GM12874 (cell line): Measurements from ENCODE around the gene CD164.

Experiments used
- CTCF ChIP-seq: IDR thresholded peaks from 2 replicates; pipeline ENCODE4 v1.5.1; 2011; ENCODE audit warnings: low read depth, mild to moderate bottlenecking, control low read depth, low read length, moderate library complexity; ENCODE audit not compliant: insufficient read depth

CD164 gene

GRCh38 chr6:109381747-109382575, at the start of gene CD164:
Gene CD164 (minus strand): TSS chr6:109382467. CDS start chr6:109382378, 89 bp downstream.
- TF ChIP-seq CTCF = no peak

- TF ChIP-seq CTCF = no peak
These were observed 47.2 kb upstream of the CD164 start for GRCh38 chr6:109429496-109429895.

- no peak for TF ChIP-seq CTCF
These were observed 46.7 kb upstream of the CD164 start for GRCh38 chr6:109428889-109429477.

DNA sequence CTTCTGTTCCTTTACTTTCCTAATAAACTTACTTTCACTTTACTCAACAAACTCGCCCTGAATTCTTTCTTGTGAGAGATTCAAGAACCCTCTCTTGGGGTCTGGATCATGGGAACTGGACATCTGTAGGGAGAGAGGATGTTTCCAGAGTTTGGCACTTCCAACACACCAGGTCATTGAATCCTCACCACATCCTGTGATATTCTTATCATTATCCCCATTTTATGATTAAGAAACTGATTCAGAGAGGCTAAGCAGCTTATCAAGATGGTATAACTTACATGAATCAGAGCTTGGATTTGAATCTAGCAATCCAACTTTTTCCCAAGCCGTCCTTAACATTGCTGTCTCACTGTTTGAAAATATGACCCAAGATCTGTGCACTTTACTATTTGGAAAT, 42.7 kb upstream of the CD164 start:
- no peak for TF ChIP-seq CTCF

GRCh38 chr6:109421184-109421583, 38.9 kb upstream of the CD164 start:
- TF ChIP-seq CTCF = no peak

GRCh38 chr6:109420751-109421150, 38.5 kb upstream of the CD164 start:
- no peak for TF ChIP-seq CTCF

DNA sequence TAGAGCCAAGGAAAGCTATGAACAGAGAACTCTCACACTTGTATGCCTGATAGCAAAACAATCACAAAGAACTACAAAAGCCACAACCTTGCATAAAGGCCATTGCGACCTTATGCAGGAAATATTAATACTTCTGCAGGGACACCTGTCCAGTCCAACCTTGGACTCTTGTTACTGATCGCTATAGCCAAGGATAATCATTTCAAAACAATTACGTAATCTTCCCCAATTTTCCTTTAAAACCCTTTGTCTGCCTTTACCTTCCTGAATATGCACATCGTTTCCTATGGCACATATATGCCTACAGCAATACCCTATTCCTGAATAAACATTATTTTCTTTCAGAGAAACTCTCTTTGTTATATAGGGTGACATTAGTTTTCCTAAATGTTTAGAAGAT, 35.4 kb upstream of the CD164 start:
- no peak for TF ChIP-seq CTCF
